ENCODE data around the gene MEP1B. TPM values are rescaled to one million over a fixed set of nuclear protein-coding genes. Genes with fewer than 3 reads are reported as not detected.
"Not testable (repeated sequence)": the region's sequence is repeated elsewhere in the genome, so short reads cannot be mapped to it uniquely, and the experiment has no call there.

MEP1B gene
- total RNA-seq, 2 experiments from 2014 or later, result not detected

DNA sequence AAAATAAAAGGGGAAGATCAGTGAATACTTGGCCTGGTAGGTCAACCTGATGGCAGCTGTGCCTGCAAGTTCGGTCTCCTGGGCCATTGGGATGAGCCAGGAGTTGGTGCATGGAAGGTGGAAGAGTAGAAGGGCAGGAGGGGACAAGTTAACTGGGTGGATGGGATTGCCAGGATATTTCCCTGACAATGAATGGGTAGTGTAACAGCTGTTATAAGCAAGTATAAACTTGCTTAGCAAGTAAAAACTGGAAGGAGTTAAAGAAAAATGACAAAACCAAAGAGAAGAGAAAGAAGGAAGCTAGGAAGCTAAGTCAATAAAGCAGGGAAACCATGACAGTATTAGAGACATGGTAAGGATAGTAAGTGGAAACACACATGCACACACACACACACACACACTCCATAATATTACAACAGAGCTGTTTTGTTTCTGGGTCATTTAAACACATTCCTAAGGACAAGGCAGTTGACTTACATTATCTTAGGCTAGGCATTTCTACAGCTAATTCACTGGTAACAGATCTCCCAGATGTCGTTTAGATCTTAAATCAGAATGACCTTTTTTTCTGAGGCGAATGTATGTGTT is 29.7 kb downstream of the MEP1B start:
- ChIA-PET POLR2A (no interaction called here), CTCF (no interaction called here)
- Mint-ChIP-seq H3K4me1 (no peaks in the 10 kb centered on the region), H3K4me3 (no peak overlapping the region), H3K27me3 (peaks cover 10% of the 10 kb centered on the region), H3K27ac (no peak overlapping the region), H3K9me3 (no peaks in the 10 kb centered on the region), H3K36me3 (ENCODE audit: low read depth) (no peaks in the 10 kb centered on the region)
- DNase-seq, result no peak

DNA sequence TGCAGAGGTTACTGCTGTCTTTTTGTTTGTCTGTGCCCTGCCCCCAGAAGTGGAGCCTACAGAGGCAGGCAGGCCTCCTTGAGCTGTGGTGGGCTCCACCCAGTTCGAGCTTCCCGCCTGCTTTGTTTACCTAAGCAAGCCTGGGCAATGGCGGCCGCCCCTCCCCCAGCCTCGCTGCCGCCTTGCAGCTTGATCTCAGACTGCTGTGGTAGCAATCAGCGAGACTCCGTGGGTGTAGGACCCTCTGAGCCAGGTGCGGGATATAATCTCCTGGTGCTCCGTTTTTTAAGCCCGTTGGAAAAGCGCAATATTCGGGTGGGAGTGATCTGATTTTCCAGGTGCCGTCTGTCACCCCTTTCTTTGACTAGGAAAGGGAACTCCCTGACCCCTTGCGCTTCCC is 43.5 kb downstream of the MEP1B start:
- CTCF ChIA-PET; H3K27ac Mint-ChIP-seq; H3K27me3 Mint-ChIP-seq; H3K36me3 Mint-ChIP-seq (ENCODE audit: low read depth); H3K4me1 Mint-ChIP-seq; H3K9me3 Mint-ChIP-seq; H3K4me3 Mint-ChIP-seq; DNase-seq; POLR2A ChIA-PET: not testable (repeated sequence)

- Mint-ChIP-seq H3K4me3 (no peak overlapping the region), H3K4me1 (no peaks in the 10 kb centered on the region), H3K27ac (no peak overlapping the region), H3K27me3 (peaks cover 11% of the 10 kb centered on the region), H3K9me3 (peaks cover 2% of the 10 kb centered on the region), H3K36me3 (ENCODE audit: low read depth) (no peaks in the 10 kb centered on the region)
- POLR2A ChIA-PET, result no interaction called here
- DNase-seq, result no peak
- CTCF ChIA-PET, result no interaction called here
Observed at GRCh38 chr18:32237049-32237448, 47.2 kb downstream of the MEP1B start.

DNA sequence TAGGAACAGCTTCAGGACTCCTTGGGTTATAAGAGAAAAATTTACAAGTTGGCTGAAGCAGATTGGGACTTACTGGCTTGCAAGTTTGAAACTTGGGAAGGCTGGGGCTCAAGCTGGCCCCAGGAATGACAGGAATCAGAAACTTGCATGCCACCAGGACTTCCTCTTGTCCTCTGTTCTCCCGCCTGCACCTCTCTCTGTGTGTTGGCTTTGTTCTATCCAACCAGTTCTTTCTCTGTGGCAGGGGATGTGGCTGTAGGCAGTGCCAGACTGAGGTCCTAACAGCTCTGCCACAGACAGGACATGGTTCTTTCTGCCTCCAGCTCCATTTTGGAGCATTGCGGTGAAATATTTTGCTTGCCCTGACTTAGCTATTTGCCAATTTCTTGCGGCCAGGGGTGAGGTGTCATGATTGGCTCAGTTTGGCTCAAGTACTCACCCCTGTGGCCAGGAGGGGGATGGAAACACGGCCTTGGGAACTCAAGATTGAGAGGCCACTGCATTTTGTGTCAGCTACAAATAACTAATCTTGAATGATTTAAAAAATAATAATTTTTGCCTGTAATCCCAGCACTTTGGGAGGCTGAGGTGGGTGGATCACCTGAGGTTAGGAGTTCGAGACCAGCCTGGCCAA is 48.9 kb downstream of the MEP1B start:
- Mint-ChIP-seq H3K4me3 (no peak overlapping the region), H3K36me3 (ENCODE audit: low read depth) (no peaks in the 10 kb centered on the region), H3K9me3 (peaks cover 2% of the 10 kb centered on the region), H3K4me1 (no peaks in the 10 kb centered on the region), H3K27ac (no peak overlapping the region), H3K27me3 (peaks cover 14% of the 10 kb centered on the region)
- no peak for DNase-seq
- ChIA-PET CTCF (interaction anchor here (1.1 kb wide), 1 partner anchor 13 kb away, joined by 4 read pairs; no protein-coding TSS in a partner anchor), POLR2A (no interaction called here)

- H3K27ac Mint-ChIP-seq, result no peak overlapping the region
- ChIA-PET CTCF (no interaction called here), POLR2A (no interaction called here)
- H3K9me3 Mint-ChIP-seq, result no peaks in the 10 kb centered on the region
- no peaks in the 10 kb centered on the region for H3K36me3 Mint-ChIP-seq (ENCODE audit: low read depth)
- no peak overlapping the region for H3K4me3 Mint-ChIP-seq
- H3K27me3 Mint-ChIP-seq, result peaks cover 18% of the 10 kb centered on the region
- DNase-seq, result no peak
- H3K4me1 Mint-ChIP-seq, result no peaks in the 10 kb centered on the region
Observed at GRCh38 chr18:32242395-32242794, 52.6 kb downstream of the MEP1B start.

GRCh38 chr18:32243358-32243757 is 53.5 kb downstream of the MEP1B start:
- Mint-ChIP-seq H3K27ac (no peak overlapping the region), H3K36me3 (ENCODE audit: low read depth) (no peaks in the 10 kb centered on the region), H3K4me3 (no peak overlapping the region), H3K9me3 (no peaks in the 10 kb centered on the region), H3K27me3 (peaks cover 17% of the 10 kb centered on the region), H3K4me1 (no peaks in the 10 kb centered on the region)
- DNase-seq, result no peak
- ChIA-PET CTCF (interaction anchor here (1.1 kb wide), 1 partner anchor 28 kb away, joined by 3 read pairs; no protein-coding TSS in a partner anchor), POLR2A (no interaction called here)

DNA sequence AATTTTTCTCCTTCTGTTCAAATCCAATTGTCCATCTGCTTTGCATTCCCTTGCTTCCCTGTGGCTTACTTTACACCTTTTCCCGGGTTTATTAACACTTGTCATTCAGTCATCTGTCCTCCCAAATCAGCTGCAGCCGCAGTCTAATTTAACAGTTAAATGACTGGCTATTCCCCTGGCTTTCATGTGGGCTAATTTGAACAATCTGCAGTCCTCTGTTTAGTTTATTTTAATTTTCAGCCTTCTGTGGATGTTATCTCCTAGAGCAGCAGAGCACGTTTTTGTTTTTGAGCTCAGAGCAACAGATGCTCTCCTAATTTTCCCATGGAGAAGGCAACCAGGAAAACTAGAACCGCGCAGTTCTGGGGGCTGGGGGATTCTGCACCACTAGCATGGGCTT is 55.0 kb downstream of the MEP1B start:
- CTCF ChIA-PET, result no interaction called here
- no peaks in the 10 kb centered on the region for H3K9me3 Mint-ChIP-seq
- no peak for DNase-seq
- H3K27me3 Mint-ChIP-seq, result peaks cover 23% of the 10 kb centered on the region
- no peaks in the 10 kb centered on the region for H3K4me1 Mint-ChIP-seq
- H3K36me3 Mint-ChIP-seq (ENCODE audit: low read depth), result no peaks in the 10 kb centered on the region
- H3K27ac Mint-ChIP-seq, result no peak overlapping the region
- no peak overlapping the region for H3K4me3 Mint-ChIP-seq
- POLR2A ChIA-PET, result no interaction called here

- Mint-ChIP-seq H3K9me3 (no peaks in the 10 kb centered on the region), H3K27me3 (peaks cover 18% of the 10 kb centered on the region), H3K27ac (no peak overlapping the region), H3K36me3 (ENCODE audit: low read depth) (no peaks in the 10 kb centered on the region), H3K4me3 (no peak overlapping the region), H3K4me1 (no peaks in the 10 kb centered on the region)
- DNase-seq, result no peak
- POLR2A ChIA-PET, result no interaction called here
- CTCF ChIA-PET, result no interaction called here
Observed at GRCh38 chr18:32249147-32249929, 59.5 kb downstream of the MEP1B start.

GRCh38 chr18:32251466-32251865 is 61.6 kb downstream of the MEP1B start:
- H3K27ac Mint-ChIP-seq, result no peak overlapping the region
- no peaks in the 10 kb centered on the region for H3K4me1 Mint-ChIP-seq
- ChIA-PET CTCF (interaction anchor here (1.5 kb wide), 1 partner anchor 13 kb away, joined by 4 read pairs; no protein-coding TSS in a partner anchor), POLR2A (no interaction called here)
- H3K4me3 Mint-ChIP-seq, result no peak overlapping the region
- H3K36me3 Mint-ChIP-seq (ENCODE audit: low read depth), result no peaks in the 10 kb centered on the region
- no peaks in the 10 kb centered on the region for H3K9me3 Mint-ChIP-seq
- no peak for DNase-seq
- peaks cover 17% of the 10 kb centered on the region for H3K27me3 Mint-ChIP-seq

- H3K4me1 Mint-ChIP-seq, result no peaks in the 10 kb centered on the region
Observed at GRCh38 chr18:32252141-32252860, 62.5 kb downstream of the MEP1B start.

DNA sequence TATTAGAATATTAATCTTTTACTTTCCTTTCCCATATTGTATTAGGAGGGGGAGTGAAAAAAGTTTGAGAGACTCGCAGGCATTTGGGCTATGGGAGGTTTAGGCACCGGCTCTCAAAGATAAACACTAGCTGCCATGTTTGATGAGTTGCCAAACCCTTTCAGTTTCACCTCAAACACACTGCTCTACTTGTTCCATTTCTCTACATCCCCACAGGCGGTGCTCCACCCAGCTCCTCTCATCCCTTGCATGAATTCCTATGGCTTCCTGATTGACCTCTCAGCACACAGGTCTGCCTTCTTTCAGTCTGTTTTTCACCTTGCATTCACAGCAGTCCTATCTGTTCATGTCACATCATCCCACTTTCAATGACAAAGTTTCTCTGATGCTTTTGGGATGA is 65.7 kb downstream of the MEP1B start:
- POLR2A ChIA-PET, result no interaction called here
- DNase-seq, result no peak
- Mint-ChIP-seq H3K27me3 (peaks cover 13% of the 10 kb centered on the region), H3K4me1 (no peaks in the 10 kb centered on the region), H3K9me3 (no peaks in the 10 kb centered on the region), H3K27ac (no peak overlapping the region), H3K36me3 (ENCODE audit: low read depth) (no peaks in the 10 kb centered on the region), H3K4me3 (no peak overlapping the region)
- CTCF ChIA-PET, result no interaction called here

More at GRCh38 chr18:32252141-32252860, 62.5 kb downstream of the MEP1B start:
- Mint-ChIP-seq H3K27me3 (peaks cover 18% of the 10 kb centered on the region), H3K4me3 (no peak overlapping the region), H3K36me3 (ENCODE audit: low read depth) (no peaks in the 10 kb centered on the region), H3K9me3 (no peaks in the 10 kb centered on the region), H3K27ac (no peak overlapping the region)
- CTCF ChIA-PET, result interaction anchor here (1.5 kb wide), 1 partner anchor 14 kb away, joined by 4 read pairs; no protein-coding TSS in a partner anchor
- DNase-seq, result no peak
- POLR2A ChIA-PET, result no interaction called here

DNA sequence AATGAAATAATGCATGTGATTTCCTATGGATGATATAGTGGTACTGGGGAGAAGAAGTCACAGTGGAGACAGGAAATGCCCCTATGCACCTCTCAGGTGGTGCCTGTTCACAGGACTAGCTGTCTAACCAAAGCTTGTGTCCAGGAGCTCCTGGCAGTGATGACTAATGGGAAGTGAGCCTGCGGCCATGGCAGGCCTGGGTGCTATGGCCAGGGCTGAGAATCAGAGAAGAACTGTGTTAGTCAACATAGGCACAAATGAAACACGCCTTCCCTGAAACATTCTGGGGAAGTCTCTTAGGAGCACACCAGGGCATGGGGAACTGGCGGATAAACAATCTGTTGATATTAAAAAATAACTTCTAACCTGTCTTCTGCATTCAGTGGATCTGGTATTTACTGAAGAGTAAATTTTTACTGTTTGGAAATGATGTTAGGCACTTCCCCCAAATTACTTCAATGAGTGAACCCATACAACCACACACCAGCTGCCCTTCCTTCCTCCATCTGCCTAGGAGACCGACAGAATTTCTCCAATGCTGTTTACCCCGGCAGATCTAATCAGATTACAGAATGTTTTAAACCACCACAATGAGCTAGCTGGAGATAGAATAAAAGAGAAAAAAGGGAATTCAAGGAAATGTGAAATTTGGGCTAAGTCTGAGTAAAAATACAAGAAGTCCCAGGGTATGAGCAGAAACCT is 67.4 kb downstream of the MEP1B start:
- no peak overlapping the region for H3K27ac Mint-ChIP-seq
- POLR2A ChIA-PET, result no interaction called here
- no peaks in the 10 kb centered on the region for H3K36me3 Mint-ChIP-seq (ENCODE audit: low read depth)
- no peaks in the 10 kb centered on the region for H3K4me1 Mint-ChIP-seq
- no peak overlapping the region for H3K4me3 Mint-ChIP-seq
- no peak for DNase-seq
- H3K9me3 Mint-ChIP-seq, result no peaks in the 10 kb centered on the region
- H3K27me3 Mint-ChIP-seq, result peaks cover 20% of the 10 kb centered on the region
- CTCF ChIA-PET, result interaction anchor here (0.6 kb wide), 1 partner anchor 70 kb away, joined by 5 read pairs; no protein-coding TSS in a partner anchor

Measured in activated CD4-positive, alpha-beta T cell treated with anti-CD3 and anti-CD28 coated beads, Interleukin-2, amount 10 ng/mL, durations not matched to agents 7 days and 5 days (primary cell).